Cerebellar cortex (tissue), 1 donor: ENCODE data around the gene DOC2A.
A peak's percentile ranks its signal among the peaks of the same experiment; 100 is the strongest.
"Not testable (repeated sequence)": the region's sequence is repeated elsewhere in the genome, so short reads cannot be mapped to it uniquely, and the experiment has no call there.

Experiments used
- DNase-seq: peaks from one replicate; pipeline ENCODE4 v3.0.0-alpha.2; 2015; ENCODE audit warnings: low spot score

DOC2A gene

GRCh38 chr16:30010844-30011713 lies at the start of gene DOC2A:
DOC2A (minus strand) TSS chr16:30011027; CDS start chr16:30010222, 805 bp downstream.
- DNase-seq, result no peak

GRCh38 chr16:30060346-30060745 lies 49.5 kb upstream of the DOC2A start:
- DNase-seq, result no peak

GRCh38 chr16:30054959-30055553 lies 44.2 kb upstream of the DOC2A start:
- peak; percentile 60 for DNase-seq

GRCh38 chr16:30054451-30054850 lies 43.6 kb upstream of the DOC2A start:
- no peak for DNase-seq

- DNase-seq, result no peak
Observed at GRCh38 chr16:30053376-30054015, 42.7 kb upstream of the DOC2A start.

- DNase-seq, result peak; percentile 85
Observed at GRCh38 chr16:30052671-30053372, 42.0 kb upstream of the DOC2A start.

- no peak for DNase-seq
Observed at GRCh38 chr16:30051518-30051917, 40.7 kb upstream of the DOC2A start.

- DNase-seq, result no peak
Observed at GRCh38 chr16:30049871-30050270, 39.0 kb upstream of the DOC2A start.

- DNase-seq, result no peak
Observed at GRCh38 chr16:30046588-30046987, 35.8 kb upstream of the DOC2A start.

GRCh38 chr16:30046178-30046577 lies 35.4 kb upstream of the DOC2A start:
- no peak for DNase-seq

GRCh38 chr16:30041841-30042240 lies 31.0 kb upstream of the DOC2A start:
- no peak for DNase-seq

GRCh38 chr16:30040690-30041089 lies 29.9 kb upstream of the DOC2A start:
- not testable (repeated sequence) for DNase-seq

- DNase-seq, result no peak
Observed at GRCh38 chr16:30040221-30040620, 29.4 kb upstream of the DOC2A start.

GRCh38 chr16:30033270-30033669 lies 22.4 kb upstream of the DOC2A start:
- no peak for DNase-seq

- DNase-seq, result peak; percentile 90
Observed at GRCh38 chr16:30032083-30032819, 21.4 kb upstream of the DOC2A start.

GRCh38 chr16:30031477-30031918 lies 20.7 kb upstream of the DOC2A start:
- DNase-seq, result peak; percentile 18

GRCh38 chr16:30030841-30031413 lies 20.1 kb upstream of the DOC2A start, which contains the start of gene TLCD3B:
TLCD3B (minus strand) TSS chr16:30031271; CDS start chr16:30030527, 744 bp downstream.
- peak; percentile 74 for DNase-seq

GRCh38 chr16:30030011-30030685 lies 19.3 kb upstream of the DOC2A start:
- no peak for DNase-seq

GRCh38 chr16:30028438-30029076 lies 17.7 kb upstream of the DOC2A start:
- DNase-seq, result no peak
